ENCODE data around the gene PLCB3.
A peak's percentile ranks its signal among the peaks of the same experiment; 100 is the strongest.

PLCB3 gene

GRCh38 chr11:64224151-64224890, 27.0 kb upstream of the PLCB3 start:
- H3K27me3 ChIP-seq (ENCODE audit: insufficient read depth, low read depth, severe bottlenecking) = no peaks in the 10 kb centered on the region
- H3K36me3 ChIP-seq = no peaks in the 10 kb centered on the region; the same call in 1 of the 2 replicates
- TF ChIP-seq CTCF (IDR thresholded peaks at IDR 0.05; ENCODE audit: low read depth, low read length) = no peak
- H3K9me3 ChIP-seq (ENCODE audit: severe bottlenecking) = no peaks in the 10 kb centered on the region
- no peak for DNase-seq
- H3K27ac ChIP-seq = no peak overlapping the region
- no peak overlapping the region for H3K4me3 ChIP-seq (ENCODE audit: low read depth, low read length)

- no peak for TF ChIP-seq CTCF (IDR thresholded peaks at IDR 0.05; ENCODE audit: low read depth, low read length)
- Histone ChIP-seq H3K36me3 (no peaks in the 10 kb centered on the region; the same call in 1 of the 2 replicates), H3K9me3 (ENCODE audit: severe bottlenecking) (no peaks in the 10 kb centered on the region), H3K27ac (peak overlapping the region; percentile 75), H3K4me3 (ENCODE audit: low read depth, low read length) (peak overlapping the region; percentile 70), H3K27me3 (ENCODE audit: insufficient read depth, low read depth, severe bottlenecking) (no peaks in the 10 kb centered on the region)
- DNase-seq = no peak
Measured at GRCh38 chr11:64224891-64225607, 26.3 kb upstream of the PLCB3 start.

DNA sequence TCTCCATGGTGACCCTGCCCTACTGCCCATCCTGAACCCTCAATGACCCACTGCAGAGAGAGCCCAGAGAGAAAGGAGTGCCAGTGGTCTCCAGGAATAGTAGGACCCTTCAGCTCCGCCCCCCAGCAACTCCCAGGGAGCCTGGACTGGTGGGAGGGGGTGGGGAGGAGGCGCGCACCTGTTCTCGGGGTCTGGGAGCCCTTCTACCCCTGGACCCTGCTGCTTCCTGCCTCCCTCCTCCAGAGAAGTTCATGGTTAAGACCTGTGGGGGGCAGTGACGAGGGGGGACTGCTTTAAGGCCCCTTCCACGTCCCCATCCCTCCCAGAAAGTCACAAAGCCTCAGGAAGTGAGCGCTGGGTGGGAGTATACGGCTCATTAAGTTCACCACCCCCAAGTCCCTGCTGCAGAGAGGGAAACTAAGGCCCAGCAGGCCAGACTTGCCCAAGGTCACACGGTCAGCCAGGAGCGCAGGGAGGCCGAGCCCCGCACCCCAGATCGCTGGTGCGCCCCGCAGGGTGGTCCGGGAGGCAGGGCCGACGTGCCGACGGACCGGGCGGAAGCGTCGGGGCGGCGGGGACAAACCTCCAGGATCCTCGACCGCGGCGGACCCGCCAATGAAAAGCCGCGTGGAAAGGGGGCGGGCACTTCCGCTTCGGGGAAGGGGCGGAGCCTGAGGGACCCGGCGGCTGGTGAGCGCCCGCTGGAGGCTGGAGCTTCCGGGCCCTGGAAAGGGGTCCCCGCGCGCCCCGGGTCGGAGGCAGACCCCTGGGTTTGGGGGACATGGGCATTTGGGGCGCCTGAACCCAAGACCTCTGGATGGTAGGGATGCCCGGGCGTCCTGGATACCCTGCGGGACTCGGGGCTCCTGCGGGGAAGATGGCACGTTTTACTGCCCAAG, 25.5 kb upstream of the PLCB3 start, which contains the start of the genes NUDT22 and TRPT1:
Gene NUDT22 (plus strand): TSS at position 667 of the 899 bp plus-strand sequence. CDS start 379 bp downstream, outside the sequence.
Gene TRPT1 (minus strand): TSS at position 579 of the 899 bp plus-strand sequence. CDS start 326 bp downstream, at position 253.
- Histone ChIP-seq H3K4me3 (ENCODE audit: low read depth, low read length) (peak within 1 kb of the TSS; percentile 70), H3K9me3 (ENCODE audit: severe bottlenecking) (no peaks in the 10 kb centered on the region), H3K36me3 (no peaks in the 10 kb centered on the region; the same call in 1 of the 2 replicates), H3K27me3 (ENCODE audit: insufficient read depth, low read depth, severe bottlenecking) (no peaks in the 10 kb centered on the region), H3K27ac (peak within 1 kb of the TSS; percentile 75)
- TF ChIP-seq CTCF (IDR thresholded peaks at IDR 0.05; ENCODE audit: low read depth, low read length) = 0 out of 2 replicates have a peak, but pooled peaks have one; percentile 24
- peak; percentile 91 for DNase-seq

DNA sequence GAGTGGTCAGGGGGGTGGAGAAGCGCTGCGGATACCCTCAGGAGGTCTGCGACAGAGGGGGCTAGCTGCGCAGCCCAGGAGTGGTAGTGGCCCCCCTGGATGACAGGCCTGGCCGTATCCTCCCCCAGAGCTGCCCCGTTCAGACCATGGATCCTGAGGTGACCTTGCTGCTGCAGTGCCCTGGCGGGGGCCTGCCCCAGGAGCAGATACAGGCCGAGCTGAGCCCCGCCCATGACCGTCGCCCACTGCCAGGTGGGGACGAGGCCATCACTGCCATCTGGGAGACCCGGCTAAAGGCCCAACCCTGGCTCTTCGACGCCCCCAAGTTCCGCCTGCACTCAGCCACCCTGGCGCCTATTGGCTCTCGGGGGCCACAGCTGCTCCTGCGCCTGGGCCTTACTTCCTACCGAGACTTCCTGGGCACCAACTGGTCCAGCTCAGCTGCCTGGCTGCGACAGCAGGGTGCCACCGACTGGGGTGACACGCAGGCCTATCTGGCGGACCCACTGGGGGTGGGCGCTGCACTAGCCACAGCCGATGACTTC, 24.8 kb upstream of the PLCB3 start:
- no peak for TF ChIP-seq CTCF (IDR thresholded peaks at IDR 0.05; ENCODE audit: low read depth, low read length)
- H3K27me3 ChIP-seq (ENCODE audit: insufficient read depth, low read depth, severe bottlenecking) = no peaks in the 10 kb centered on the region
- H3K36me3 ChIP-seq = no peaks in the 10 kb centered on the region; the same call in 1 of the 2 replicates
- H3K9me3 ChIP-seq (ENCODE audit: severe bottlenecking) = no peaks in the 10 kb centered on the region
- H3K4me3 ChIP-seq (ENCODE audit: low read depth, low read length) = peak overlapping the region; percentile 70
- H3K27ac ChIP-seq = peak overlapping the region; percentile 75
- peak; percentile 45 for DNase-seq

DNA sequence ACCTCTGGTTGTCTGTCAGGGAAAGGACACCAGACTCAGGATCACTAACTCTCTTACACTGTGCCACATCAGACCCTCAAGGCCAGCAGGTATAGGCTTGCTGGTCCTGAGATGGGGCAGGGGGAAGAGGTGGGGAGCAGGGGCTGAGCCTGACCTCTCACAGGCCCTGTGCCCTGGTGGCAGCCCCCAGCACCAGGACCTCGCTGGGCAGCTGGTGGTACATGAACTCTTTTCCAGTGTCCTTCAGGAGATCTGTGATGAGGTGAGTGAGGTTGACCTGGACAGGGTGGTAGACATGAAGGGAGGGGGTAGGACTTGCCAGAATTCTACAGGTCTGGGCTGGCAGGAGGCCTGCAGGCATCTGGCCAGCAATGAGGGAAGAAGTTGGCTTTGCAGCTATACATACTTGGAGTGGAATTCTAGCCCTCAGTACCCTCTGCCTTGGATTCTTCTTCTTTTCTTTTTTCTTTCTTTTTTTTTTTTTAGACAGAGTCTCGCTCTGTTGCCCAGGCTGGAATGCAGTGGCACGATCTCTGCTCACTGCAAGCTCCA, 23.8 kb upstream of the PLCB3 start:
- no peak for TF ChIP-seq CTCF (IDR thresholded peaks at IDR 0.05; ENCODE audit: low read depth, low read length)
- no peak overlapping the region for H3K4me3 ChIP-seq (ENCODE audit: low read depth, low read length)
- no peaks in the 10 kb centered on the region; the same call in 1 of the 2 replicates for H3K36me3 ChIP-seq
- H3K27me3 ChIP-seq (ENCODE audit: insufficient read depth, low read depth, severe bottlenecking) = no peaks in the 10 kb centered on the region
- DNase-seq = no peak
- H3K27ac ChIP-seq = no peak overlapping the region
- H3K9me3 ChIP-seq (ENCODE audit: severe bottlenecking) = no peaks in the 10 kb centered on the region
